SK-N-SH (cell line): ENCODE results near the gene MSH5.

Source experiments
- CHD2 ChIP-seq: fragments of 150-350 bp; IDR thresholded peaks from 2 replicates; pipeline ENCODE4 v1.6.1; 2018; ENCODE audit warnings: low read length; ENCODE audit not compliant: partially characterized antibody
- CTCF ChIP-seq: fragments of 200-600 bp; sonication (generic); IDR thresholded peaks from 2 replicates; pipeline ENCODE4 v1.6.1; 2017; ENCODE audit warnings: antibody characterized with exemption, mild to moderate bottlenecking, moderate library complexity
- EZH2phosphoT487 ChIP-seq: fragments of 200-600 bp; sonication (generic); IDR thresholded peaks from 2 replicates; pipeline ENCODE4 v1.6.1; 2017; ENCODE audit warnings: low read depth, mixed run types, mild to moderate bottlenecking, antibody characterized with exemption, moderate library complexity, borderline replicate concordance
- FOXJ3 ChIP-seq: sonication (generic); formaldehyde crosslinking; IDR thresholded peaks from 2 replicates; pipeline ENCODE4 v1.5.1; 2020; ENCODE audit warnings: mild to moderate bottlenecking, missing genetic modification reagents
- FOXM1 ChIP-seq: IDR thresholded peaks from 2 replicates; pipeline ENCODE4 v1.4.0; 2012; ENCODE audit warnings: low read depth, mild to moderate bottlenecking
- MXI1 ChIP-seq: IDR thresholded peaks from 2 replicates; pipeline ENCODE4 v1.6.1; 2012; ENCODE audit warnings: mild to moderate bottlenecking, low read depth, low read length, improper control_type of control experiment
- RAD21 ChIP-seq: IDR thresholded peaks from 2 replicates; pipeline ENCODE4 v1.6.1; 2012; ENCODE audit warnings: mild to moderate bottlenecking, low read length
- YY1 ChIP-seq: IDR thresholded peaks from 2 replicates; pipeline ENCODE4 v1.4.0; 2012; ENCODE audit warnings: low read depth, mild to moderate bottlenecking

GRCh38 chr6:31737315-31737990 is 2.4 kb upstream of the MSH5 start:
- no peak for TF ChIP-seq CTCF
- TF ChIP-seq EZH2phosphoT487 = no peak
- TF ChIP-seq YY1 = no peak
- TF ChIP-seq MXI1 = no peak
- TF ChIP-seq FOXM1 = no peak
- no peak for TF ChIP-seq RAD21
- TF ChIP-seq FOXJ3 (CRISPR knock-in tag) = no peak
- no peak for TF ChIP-seq CHD2
